Measurements from ENCODE around the gene GREB1. TPM values are rescaled to one million over a fixed set of nuclear protein-coding genes. Genes with fewer than 3 reads are reported as not detected.
"Not testable (repeated sequence)": the region's sequence is repeated elsewhere in the genome, so short reads cannot be mapped to it uniquely, and the experiment has no call there.

Gene GREB1
- total RNA-seq, 1 experiment from 2014 or later: 0.57 TPM

DNA sequence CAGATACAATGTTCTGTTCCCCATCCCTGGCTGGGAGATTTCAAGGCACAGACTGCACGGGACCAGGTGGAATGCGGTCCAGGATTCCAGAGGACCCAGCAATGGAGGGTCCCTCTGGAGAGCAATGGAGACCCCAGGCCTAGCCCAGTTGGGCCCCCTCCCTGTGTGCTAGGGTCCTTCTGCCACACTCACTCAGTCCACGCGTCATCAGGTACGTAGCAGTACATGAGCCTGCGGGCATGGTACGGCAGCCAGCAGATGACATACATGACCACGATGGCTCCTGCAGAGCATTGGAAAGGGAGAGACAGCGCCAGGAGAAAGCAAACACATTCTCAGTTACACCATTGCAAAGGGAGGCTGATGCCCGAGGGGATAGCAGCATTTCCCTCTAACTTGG is 126.0 kb downstream of the GREB1 start:
- DNase-seq (ENCODE audit: low read depth): no peak

DNA sequence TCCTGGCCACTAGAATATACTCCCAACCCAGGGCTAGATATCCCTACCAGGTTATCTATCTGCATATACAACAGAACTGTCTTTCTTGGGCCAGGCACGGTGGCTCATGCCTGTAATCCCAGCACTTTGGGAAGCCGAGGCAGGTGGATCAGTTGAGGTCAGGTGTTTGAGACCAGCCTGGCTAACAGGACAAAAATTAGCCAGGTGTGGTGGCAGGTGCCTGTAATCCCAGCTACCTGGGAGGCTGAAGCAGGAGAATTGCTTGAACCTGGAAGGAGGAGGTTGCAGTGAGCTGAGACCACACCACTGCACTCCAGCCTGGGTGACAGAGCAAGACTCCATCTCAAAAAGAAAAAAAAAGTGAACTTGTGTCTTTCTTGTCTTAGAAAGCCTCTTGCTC is 126.6 kb downstream of the GREB1 start:
- DNase-seq (ENCODE audit: low read depth): not testable (repeated sequence)

DNA sequence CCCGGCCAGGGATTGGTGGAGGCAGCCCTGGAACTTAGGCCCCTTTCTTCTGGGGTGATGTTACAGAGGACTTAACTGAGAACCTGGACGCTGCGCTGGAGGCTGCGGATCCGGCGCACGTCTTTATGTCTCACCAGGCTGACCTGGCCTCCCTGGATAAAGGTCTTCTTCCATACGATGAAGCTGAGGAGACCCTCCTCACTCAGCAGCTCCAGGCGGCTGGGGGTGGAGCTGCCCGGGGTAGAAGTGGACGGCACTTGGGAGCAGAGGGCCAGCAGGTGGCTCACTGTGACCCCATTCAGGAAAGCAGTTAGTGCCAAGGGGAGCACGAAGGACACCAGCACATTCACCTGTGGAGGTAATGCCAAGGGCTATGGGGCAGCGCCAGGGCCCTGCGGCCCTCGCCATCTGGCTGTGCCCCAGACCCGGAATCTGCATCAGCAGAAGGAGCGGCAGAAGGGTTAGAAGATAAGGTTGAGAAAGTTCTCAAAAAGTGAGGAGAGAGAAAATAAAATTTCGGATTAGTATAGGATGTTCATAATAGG is 128.1 kb downstream of the GREB1 start:
- DNase-seq (ENCODE audit: low read depth): no peak

DNA sequence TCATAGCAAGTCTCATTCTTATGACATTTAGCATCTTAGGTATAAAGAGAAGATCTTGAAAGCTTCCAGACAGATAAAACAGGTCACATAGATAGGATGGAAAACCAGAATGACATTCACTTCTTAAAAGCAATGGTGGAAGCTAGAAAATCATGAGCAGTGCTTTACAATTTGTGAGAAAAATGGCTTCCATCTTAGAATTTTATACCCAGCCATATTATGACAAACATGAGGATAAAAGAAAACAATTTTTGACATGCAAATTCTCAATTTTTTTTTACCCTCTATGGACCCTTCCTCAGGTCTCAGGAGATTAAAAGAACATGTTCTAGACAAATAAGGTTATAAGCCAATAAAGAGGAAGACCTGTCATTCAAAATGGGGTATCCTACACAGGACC is 129.0 kb downstream of the GREB1 start:
- DNase-seq (ENCODE audit: low read depth): no peak

DNA sequence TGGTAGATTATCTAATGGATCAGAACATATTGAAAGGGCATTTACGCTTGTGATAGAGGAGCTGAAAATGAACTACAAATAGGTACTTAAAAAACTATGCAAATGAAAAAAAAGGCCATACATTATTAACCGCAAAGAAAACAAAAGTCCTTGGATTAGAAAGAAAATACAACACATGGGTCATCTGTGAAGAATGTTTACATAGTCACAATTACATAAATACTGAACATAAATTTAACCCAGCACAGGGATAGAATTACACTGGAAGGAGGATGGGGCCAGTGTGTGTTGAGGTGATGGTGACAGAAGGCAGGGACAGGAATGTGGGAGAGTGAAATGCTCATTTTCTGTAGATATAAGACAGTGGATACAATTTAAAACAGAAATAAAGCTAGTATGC is 129.6 kb downstream of the GREB1 start:
- no peak for DNase-seq (ENCODE audit: low read depth)

DNA sequence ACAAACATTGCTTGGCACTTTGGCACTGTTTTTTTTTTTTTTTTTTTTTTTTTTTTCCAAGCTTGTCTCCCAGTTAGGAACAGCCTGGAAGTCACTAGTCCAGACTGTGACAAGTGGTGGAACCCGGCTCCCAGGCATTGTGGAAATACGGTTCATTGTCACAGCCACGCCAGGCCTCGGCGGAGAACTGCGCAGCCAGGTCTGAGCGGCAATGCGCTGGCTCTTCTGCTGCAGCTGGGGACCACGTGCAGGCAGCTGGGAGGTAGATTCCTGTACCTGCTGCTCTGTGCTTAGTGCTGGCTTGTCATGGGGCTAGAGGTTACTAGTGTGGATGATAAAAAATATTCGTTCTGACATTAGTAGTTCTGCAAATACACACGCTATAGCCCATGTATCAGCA is 131.2 kb downstream of the GREB1 start:
- no peak for DNase-seq (ENCODE audit: low read depth)

DNA sequence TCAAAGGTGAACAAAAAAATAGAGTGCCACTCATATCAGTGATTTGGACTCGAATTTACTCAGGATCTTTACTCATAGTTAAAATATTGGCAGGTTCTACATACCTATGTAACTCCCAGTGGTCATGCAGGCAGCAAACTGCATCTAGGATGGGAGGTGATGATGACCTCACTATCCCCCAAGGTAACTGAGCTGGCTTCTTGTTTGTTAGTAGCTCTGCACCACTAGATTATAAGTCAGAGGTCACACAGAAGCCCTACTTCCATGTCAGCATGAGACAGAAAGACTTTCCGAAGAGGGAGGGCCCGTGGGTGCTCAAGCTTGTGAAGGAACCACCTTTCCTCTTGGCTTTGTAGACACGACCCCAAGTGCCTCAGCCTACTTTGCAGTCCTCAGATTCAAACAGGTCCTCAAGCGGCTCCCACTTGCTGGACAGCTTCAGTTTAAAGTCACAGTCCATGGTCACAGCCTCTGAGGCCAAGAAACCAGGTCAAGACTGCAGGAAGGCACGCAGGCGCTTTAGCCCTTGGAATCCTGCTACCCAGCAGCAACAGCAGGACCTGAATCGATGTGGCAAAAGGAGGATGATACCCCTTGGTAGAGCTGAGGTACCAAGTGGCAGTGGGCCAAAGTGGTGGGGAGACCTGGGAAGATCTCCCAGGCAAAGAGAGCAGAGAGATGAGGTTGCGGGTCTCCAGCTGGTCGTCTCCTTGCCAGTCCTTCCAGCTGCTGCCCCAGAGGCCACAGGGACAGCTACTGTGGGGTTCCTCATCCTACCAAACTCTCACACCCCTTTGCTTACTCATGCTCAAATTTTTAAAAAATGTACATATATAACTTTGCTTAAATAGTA is 131.9 kb downstream of the GREB1 start:
- DNase-seq (ENCODE audit: low read depth): no peak

DNA sequence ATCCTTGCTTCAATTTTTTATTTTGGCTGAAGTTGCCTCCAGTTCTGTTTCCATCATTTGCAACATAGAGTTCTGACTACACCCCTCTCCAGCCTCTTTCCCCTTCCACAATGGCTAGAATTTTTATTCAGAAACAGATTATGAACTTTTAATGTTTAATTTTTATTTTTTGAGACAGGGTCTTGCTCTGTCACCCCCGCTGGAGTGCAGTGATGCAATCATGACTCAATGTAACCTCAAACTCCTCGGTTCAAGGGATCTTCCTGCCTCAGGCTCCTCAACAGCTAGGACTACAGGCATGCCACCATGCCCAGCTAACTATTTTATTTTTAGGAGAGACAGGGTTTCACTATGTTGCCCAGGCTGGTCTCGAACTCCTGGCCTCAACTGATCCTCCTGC is 133.3 kb downstream of the GREB1 start:
- DNase-seq (ENCODE audit: low read depth): no peak

DNA sequence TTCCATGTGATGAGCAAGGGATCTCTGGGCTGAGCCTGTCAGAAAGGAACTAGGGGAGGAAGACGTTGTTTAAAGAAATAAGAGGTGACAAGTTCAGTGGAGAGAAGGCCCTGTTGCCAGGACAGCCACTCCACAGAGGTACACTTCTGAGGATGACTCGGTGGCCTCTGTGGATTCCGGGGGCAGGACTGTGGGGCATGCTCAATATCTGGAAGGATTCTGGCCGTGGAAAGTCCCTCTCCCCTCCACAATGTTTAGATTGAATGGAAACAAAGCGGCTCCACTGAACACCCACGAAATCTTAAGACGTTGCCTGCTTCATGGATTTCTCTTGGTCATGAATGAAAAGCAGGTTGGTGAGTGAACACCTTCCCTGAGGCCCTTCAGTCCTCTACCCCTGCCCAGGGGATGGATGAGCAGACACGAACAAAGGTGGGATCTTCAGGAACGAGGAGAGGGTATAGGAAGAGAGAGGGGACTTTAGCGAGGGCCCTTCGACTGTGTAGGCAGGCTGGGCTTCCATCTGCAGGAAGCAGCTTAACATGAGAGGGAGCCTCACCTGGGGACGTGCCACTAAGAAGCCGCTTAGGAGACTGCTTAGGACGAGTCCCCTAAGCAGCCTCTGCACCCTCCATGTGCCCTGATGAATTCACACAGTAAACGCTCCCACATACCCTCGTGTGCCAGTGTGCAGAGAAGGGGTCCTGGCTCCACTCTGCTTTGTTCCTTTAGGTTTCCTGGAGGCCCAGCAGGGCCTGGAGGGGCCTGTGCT is 134.2 kb downstream of the GREB1 start:
- DNase-seq (ENCODE audit: low read depth): no peak

DNA sequence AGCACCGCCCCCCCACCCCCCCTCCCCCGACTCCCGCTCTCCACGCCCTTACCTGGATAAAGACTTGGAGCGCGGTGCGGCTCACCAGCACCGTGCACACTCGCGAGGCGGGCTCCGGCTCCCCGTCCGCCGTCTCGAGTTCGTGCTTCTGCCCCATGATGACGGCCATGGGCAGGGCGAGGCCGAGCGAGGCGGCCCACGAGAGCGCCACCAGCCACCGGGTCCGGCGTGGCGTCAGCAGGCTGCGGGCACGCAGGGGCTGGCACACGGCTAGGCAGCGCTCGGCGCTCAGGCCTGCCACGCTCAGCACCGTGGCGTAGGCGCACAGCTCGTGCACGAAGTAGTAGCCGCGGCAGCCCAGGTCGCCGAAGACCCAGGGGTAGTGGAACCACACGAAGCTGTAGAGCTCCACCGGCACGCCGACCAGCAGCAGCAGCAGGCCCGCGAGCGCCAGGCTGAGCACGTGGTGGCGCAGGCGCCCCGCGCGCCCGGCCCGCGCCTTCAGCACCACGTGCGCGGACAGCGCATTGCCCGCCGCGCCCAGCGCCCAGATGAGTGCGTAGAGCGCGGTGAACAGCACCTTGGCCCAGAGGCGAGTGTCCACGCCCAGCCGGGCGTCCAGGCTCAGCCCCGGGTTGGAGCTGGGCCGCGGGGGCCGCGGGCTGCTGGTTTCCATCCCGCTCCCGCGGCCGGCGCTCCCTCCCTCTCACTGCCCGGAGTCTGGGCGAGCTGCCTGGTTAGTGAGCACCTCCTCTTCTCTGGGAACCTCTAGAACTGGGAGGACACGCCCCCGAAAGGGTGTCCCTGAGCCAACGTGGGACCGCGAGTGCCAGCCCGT is 135.8 kb downstream of the GREB1 start, which contains the start of gene NTSR2:
Gene NTSR2, minus strand, starts transcription at position 742 of the 838 bp plus-strand sequence. Its CDS starts 66 bp downstream, at position 676.
- DNase-seq (ENCODE audit: low read depth): no peak

DNA sequence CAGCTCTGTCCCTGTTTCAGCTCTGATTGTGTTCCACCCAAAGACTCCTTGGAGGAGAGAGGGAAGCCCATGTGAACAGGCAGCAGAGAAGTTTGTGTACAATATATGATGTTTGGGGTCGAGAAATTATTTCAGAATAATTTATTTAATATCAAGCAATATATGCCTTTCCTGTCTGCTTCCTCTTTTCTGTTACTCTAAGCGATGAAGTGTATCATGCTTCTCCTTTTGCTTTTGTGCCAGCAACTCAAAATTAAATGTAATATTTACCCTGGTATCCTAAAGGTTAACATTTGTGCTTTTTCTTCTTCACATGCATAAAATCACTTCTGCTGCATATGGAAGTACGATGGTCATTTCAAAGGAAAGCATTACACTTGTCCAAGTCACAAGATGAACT is 138.6 kb downstream of the GREB1 start:
- DNase-seq (ENCODE audit: low read depth): no peak

DNA sequence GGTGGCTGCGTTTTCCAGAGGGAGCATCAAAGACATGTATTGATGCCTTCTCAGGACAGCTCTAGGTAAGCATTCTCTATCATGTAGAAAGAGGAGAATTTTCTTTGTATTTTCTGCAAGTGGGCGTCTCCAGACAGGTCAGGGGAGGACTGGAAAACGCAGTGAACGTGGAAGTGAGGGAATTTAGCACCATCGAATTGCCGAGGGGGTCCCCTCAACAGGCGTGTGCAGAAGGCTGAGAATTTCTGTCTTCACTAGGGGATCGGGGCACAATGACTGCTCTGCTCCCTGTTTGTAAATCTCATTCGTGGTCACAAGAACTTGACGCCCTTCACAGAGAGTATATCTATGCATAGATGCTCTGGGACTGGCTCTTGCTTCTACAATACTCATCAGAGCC is 141.1 kb downstream of the GREB1 start:
- no peak for DNase-seq (ENCODE audit: low read depth)

DNA sequence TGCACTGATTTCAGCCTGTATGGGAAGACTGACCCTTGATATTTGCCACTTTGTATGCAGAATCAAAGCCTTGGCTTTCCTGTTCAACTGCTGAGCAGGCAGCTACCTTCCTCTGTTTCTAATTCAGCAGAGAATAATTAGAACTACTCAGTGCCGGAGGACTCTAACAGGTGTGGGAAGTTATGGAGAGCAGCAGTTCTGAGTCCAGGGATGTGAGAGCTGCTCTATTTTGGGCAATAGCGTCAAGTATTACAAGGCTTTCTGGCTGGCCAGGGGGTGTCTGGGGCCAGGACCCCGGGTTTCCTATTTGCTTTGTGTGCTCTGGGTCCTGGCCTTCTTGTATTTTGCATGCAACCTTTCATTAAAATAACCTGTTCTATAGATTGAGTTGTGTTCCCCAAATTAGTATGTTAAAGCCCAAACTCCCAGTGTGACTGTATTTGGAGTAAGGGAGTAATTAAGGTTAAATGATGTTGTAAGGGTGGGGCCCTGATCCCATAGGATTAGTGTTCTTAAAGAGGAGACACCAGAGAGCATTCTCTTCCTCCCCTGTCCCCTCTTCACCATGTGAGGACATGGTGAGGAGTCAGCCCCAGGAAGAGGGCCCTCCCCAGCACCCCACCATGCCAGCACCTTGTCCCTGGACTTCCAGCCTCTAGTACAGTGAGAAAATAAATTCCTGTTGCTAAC is 141.7 kb downstream of the GREB1 start:
- no peak for DNase-seq (ENCODE audit: low read depth)

DNA sequence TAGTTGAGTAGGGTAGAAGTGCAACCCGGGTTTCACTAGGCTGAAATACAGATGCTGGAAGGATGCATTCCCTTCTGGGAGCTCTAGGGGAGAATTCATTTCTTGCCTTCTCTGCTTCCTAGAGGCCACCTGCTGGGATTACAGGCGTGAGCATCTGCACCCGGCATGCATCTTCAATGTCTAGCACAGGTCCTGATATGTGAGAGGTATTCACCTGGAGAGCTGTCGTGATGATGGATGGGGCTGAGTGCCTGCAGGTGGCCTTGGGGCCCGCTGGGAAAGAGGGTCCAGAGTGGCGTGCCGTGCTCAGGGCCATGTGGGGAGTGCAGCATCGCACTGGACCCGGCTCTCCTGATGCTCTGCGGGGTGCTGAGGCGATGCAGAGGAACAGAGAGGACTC is 142.8 kb downstream of the GREB1 start:
- no peak for DNase-seq (ENCODE audit: low read depth)

DNA sequence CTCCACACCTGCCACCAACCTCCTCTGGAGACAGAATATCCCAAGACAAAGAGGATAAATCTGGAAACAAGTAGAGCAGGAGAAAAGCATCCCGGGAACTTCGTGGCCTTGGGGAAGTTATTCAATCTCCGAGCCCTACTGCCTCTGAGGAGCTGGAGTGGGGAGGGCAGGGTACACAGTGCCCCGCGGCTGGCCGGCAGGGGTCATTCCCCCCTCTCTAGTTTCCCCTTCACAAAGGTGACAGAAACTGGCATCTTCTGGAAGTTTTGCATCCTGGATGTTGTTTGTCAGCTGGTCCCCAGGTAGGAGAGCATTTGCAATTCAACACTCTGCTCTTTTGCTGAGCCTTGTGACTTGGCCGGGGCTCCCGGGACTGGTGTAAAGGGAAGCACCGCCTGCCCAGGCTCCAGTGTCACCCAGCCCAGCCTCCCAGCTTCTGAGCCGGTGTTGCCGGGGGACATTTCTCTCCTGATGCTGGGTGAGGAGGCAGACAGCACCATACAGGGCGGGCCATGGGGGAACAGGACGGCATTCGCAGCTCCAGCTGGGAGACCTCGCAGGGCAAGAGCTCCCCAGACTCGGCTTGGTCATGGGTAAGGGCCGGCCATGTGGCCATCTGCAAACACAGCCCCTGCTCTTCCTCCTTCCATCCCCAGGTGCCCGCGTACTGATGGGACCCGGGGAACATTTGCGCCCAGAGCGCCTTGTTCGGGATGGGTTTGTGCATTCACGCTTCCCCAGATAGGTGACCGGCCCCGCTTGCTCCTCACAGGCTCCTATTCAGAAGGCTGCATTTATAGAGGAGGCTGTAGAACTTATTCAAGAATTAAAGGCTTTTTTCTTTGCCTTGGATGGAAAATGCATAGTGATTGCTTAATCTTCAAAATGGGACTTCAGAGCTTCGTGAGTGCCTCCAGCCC is 143.6 kb downstream of the GREB1 start:
- DNase-seq (ENCODE audit: low read depth): no peak

DNA sequence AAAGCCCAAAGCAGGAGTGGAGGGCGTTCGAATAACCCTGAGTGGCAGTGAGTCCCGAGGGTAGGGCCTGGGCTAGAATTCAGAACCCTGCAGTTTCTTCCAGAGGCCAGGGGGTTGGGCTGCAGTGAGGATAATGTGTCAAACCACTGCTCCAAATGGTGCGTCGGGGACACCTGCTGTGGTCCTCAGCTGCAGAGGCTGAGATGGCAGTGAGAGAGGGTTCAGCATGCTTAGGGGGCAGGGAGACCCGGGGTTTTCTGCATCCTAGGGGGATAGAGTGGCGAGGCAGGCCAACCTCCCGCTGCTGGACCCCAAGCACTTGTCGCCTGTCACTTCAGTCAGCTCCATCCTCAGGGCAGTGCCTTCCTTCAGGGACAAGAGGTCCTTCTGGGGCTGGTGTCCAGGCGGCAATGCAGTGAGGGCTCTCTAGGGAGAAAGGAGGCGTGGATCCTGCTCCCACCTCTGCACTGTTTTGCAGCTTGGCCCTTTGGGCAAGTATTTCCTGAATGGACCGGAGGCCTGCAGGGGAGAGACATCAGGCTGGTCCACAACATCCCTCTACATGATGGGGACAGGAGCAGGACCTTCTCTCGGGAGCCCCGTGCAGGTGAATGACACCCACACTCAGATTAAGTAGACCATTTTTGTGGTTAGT is 144.6 kb downstream of the GREB1 start:
- no peak for DNase-seq (ENCODE audit: low read depth)

DNA sequence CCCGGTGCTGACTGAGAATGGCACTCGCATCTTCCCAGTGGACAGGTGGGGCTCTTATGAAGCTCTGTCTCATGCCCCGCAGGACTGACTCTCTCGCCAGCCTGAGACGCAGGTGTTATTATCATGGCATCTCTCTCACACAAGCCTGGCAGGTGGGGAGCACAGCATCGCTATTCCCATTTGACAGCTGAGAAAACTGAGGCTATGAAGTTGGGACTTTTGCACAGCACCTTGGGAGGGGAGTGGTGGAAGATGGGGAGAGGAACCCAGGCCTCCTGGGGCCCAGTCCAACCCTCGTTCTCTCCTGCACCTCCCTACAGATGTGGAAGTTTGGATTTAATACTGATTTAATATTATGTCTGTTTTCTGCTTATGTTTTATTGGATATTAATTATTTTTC is 145.2 kb downstream of the GREB1 start:
- no peak for DNase-seq (ENCODE audit: low read depth)

DNA sequence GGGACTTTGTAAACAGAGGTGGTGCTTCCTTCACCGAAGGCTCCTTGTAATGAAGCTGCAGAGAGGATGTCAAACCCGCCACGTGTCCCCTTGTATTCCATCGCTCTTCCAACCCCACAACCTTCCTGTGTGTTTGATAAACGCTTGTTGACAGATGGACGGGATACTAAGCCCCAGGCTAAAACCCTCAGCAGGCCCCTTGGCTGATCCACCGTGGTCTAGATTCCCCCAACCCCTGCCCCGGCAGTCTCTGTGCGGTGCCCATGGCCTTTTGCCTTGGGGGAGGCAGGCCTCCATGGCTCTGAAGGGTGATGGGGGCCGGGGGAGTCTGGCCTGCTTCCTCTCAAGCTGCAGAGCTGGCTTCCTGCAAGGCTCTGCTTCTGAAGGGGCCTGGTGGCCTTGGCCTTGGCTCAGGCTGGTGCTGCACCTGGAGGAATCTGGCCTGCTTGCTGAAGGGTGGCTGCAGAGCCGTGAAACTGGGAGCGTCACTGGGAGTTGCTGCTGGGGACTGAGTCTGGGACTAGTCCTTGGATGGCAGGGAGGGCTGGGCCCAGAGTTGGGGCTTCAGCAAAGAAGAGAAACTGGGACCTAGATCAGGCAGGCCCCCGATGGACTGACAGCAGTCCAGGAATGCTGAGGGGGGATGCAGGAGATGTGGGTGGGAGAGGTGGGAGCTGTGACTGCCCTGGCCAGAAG is 145.8 kb downstream of the GREB1 start:
- no peak for DNase-seq (ENCODE audit: low read depth)
